Gastrocnemius medialis (tissue), 4 donors: Measurements from ENCODE around the gene ZFP92.

Source experiments
- POLR2A ChIP-seq, 2 donors: fragments of 450-650 bp; IDR thresholded peaks; one replicate each; pipeline ENCODE4 v1.6.1; 2017; ENCODE audit warnings: antibody characterized with exemption in 2 of 2, mild to moderate bottlenecking in 2 of 2, moderate library complexity in 2 of 2
- TF ChIP-seq, protein P1 (sequence below), 5 experiments: fragments of 450-650 bp in 3 of 5; fragments of 200-600 bp in 2 of 5; sonication (generic) in 2 of 5; IDR thresholded peaks in 4 of 5; conservative IDR thresholded peaks in 1 of 5; 1 replicate in 4 of 5; 2 replicates in 1 of 5; pipeline ENCODE4 v1.5.1; 2016 to 2019; ENCODE audit warnings: antibody characterized with exemption in 5 of 5, mild to moderate bottlenecking in 3 of 5, moderate library complexity in 3 of 5

DNA sequence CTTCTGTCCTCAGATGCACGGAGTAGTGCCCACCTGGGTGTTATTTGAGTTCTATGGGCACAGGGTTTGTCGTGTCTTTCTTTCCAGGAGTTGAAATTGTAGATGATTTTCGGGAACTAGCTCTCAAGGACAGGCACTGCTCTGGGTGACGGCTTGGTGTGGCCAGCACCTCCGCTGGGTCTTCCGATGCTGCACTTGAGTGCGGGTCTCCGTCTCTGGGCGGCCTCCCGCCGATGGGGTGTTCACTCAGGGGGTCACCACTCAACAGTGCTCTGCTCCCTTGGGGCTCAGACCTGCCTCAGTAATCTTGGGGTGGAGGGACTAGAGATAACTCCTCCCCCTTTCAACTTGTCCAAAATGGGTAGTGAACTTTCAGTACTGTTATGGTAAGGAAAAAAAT, 2.5 kb downstream of the ZFP92 start:
- TF ChIP-seq, protein P1, sequence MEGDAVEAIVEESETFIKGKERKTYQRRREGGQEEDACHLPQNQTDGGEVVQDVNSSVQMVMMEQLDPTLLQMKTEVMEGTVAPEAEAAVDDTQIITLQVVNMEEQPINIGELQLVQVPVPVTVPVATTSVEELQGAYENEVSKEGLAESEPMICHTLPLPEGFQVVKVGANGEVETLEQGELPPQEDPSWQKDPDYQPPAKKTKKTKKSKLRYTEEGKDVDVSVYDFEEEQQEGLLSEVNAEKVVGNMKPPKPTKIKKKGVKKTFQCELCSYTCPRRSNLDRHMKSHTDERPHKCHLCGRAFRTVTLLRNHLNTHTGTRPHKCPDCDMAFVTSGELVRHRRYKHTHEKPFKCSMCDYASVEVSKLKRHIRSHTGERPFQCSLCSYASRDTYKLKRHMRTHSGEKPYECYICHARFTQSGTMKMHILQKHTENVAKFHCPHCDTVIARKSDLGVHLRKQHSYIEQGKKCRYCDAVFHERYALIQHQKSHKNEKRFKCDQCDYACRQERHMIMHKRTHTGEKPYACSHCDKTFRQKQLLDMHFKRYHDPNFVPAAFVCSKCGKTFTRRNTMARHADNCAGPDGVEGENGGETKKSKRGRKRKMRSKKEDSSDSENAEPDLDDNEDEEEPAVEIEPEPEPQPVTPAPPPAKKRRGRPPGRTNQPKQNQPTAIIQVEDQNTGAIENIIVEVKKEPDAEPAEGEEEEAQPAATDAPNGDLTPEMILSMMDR (IDR thresholded peaks at IDR 0.05 in 4 of 5, conservative IDR thresholded peaks at IDR 0.05 in 1 of 5): no peak
- no peak for TF ChIP-seq POLR2A (IDR thresholded peaks at IDR 0.05)
